ENCODE data around the gene FTH1. TPM values are rescaled to one million over a fixed set of nuclear protein-coding genes. Genes with fewer than 3 reads are reported as not detected.
"Not testable (repeated sequence)": the region's sequence is repeated elsewhere in the genome, so short reads cannot be mapped to it uniquely, and the experiment has no call there.

Gene FTH1
- total RNA-seq, 6 donors from 2014 or later = 2,996 to 4,693 (median 4,496) TPM

DNA sequence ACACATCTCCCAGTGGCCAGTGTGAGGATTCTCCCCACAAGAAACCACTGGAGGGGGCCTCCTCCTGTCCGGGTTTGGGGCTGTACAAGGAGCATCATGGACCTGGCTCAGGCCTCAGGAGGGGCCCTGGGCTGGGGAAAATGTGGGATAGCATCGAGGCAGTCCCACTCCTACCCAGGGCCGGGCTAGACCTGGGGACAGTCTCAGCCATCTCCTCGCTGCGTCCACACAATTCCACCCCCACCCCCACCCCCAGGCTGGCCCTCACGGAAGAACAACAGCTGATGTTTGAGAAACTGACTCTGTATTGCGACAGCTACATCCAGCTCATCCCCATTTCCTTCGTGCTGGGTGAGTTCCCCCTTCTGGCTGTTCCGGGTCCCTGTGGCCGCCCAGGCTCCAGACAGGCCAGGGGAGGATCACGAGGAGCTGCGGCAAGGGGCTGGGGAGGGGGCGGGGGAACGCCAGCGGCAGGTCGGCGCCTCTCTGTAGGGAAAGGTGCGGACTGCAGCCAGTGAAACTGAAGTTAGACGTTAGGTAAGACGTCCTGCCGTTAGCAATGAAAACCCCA, 12.5 kb downstream of the FTH1 start:
- Histone ChIP-seq H3K4me1 (peaks cover 16 to 24% (median 20%) of the 10 kb centered on the region in 4 donors), H3K27me3 (peaks cover 0 to 8% (median 2%) of the 10 kb centered on the region in 4 donors), H3K4me3 (peak overlapping the region; percentile 16 to 50 (median 47)), H3K36me3 (peaks cover 0 to 9% (median 0%) of the 10 kb centered on the region in 4 donors), H3K9me3 (no peaks in the 10 kb centered on the region), H3K27ac (peak overlapping the region; percentile 84 to 95 (median 92))
- peak; percentile 77 to 92 for ATAC-seq (ENCODE audit: low FRiP score in 2 of 2)
- TF ChIP-seq POLR2AphosphoS5 (IDR thresholded peaks at IDR 0.05) (peak; percentile 84 to 91), EP300 (IDR thresholded peaks at IDR 0.05) (peak in 1 of 4 donors; percentile 62), POLR2A (IDR thresholded peaks at IDR 0.05) (peak in 1 of 4 donors; percentile 54)
- TF ChIP-seq, protein P1, sequence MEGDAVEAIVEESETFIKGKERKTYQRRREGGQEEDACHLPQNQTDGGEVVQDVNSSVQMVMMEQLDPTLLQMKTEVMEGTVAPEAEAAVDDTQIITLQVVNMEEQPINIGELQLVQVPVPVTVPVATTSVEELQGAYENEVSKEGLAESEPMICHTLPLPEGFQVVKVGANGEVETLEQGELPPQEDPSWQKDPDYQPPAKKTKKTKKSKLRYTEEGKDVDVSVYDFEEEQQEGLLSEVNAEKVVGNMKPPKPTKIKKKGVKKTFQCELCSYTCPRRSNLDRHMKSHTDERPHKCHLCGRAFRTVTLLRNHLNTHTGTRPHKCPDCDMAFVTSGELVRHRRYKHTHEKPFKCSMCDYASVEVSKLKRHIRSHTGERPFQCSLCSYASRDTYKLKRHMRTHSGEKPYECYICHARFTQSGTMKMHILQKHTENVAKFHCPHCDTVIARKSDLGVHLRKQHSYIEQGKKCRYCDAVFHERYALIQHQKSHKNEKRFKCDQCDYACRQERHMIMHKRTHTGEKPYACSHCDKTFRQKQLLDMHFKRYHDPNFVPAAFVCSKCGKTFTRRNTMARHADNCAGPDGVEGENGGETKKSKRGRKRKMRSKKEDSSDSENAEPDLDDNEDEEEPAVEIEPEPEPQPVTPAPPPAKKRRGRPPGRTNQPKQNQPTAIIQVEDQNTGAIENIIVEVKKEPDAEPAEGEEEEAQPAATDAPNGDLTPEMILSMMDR (IDR thresholded peaks at IDR 0.05) = peak in 2 of 6 experiments; percentile 11 to 16
- 5% methylated on average over 14 to 21 of the region's 21 CpGs for WGBS, 2 donors
- DNase-seq = peak; percentile 84 to 87

DNA sequence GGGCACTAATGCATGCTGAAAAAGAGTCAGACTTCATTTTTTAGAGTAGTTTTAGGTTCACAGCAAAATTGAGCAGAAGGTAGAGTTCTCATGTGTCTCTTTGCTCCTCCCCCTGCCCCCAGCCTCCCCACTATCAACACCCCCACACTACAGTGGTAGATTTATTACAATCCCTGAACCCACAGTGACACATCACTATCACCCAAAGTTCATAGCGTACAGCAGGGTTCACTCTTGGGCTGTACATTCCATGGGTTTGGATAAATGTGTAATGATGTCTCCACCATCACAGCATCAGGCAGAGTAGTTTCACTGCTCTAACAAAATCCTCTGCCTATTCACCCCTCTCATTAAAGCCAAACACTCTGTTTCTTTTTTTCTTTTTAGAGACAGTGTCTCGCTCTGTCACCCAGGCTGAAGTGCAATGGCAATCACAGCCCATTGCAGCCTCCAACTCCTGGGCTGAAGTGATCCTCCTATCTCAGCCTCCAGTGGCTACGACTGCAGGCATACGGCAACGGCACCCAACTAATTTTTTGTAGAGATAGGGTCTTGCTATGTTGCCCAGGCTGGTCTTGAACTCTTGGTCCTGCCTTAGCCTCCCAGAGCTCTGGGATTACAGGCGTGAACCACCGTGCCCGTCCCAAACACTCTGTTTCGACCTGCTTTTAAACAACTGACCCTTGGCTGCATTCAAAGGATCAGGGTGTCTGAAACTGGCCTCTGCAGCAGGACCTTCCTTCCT, 13.2 kb downstream of the FTH1 start:
- Histone ChIP-seq H3K27ac (peak overlapping the region; percentile 84 to 95 (median 92)), H3K27me3 (peaks cover 0 to 8% (median 2%) of the 10 kb centered on the region in 4 donors), H3K9me3 (no peaks in the 10 kb centered on the region), H3K4me3 (peak overlapping the region in 1 of 4 donors; percentile 50), H3K36me3 (peaks cover 0 to 8% (median 0%) of the 10 kb centered on the region in 4 donors), H3K4me1 (peaks cover 16 to 26% (median 21%) of the 10 kb centered on the region in 4 donors)
- 94 to 98% methylated on average over 9 of the region's 9 CpGs for WGBS, 2 donors
- ATAC-seq (ENCODE audit: low FRiP score in 2 of 2) (no peak), DNase-seq (no peak)
- TF ChIP-seq EP300 (IDR thresholded peaks at IDR 0.05) = no peak
- TF ChIP-seq, protein P1 (IDR thresholded peaks at IDR 0.05) = no peak
- no peak for TF ChIP-seq POLR2A (IDR thresholded peaks at IDR 0.05)
- no peak for TF ChIP-seq POLR2AphosphoS5 (IDR thresholded peaks at IDR 0.05)

DNA sequence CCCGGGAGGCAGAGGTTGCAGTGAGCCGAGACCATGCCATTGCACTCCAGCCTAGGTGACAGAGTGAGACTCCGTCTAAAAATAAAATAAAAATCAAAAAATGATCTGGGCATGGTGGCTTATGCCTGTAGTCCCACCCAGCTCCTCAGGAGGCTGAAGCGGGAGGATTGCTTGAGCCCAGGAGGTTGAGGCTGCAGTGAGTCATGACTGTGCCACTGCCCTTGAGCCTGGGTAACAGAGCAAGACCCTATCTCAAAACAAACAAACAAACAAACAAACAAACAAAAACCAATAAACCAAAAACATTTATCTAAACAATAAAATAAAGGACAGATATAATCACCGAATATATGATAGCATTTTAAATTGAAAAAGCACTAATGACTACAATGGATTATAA, 13.8 kb downstream of the FTH1 start:
- 85 to 92% methylated on average over 5 of the region's 5 CpGs for WGBS, 2 donors
- not testable (repeated sequence) for ATAC-seq (ENCODE audit: low FRiP score in 2 of 2); DNase-seq

DNA sequence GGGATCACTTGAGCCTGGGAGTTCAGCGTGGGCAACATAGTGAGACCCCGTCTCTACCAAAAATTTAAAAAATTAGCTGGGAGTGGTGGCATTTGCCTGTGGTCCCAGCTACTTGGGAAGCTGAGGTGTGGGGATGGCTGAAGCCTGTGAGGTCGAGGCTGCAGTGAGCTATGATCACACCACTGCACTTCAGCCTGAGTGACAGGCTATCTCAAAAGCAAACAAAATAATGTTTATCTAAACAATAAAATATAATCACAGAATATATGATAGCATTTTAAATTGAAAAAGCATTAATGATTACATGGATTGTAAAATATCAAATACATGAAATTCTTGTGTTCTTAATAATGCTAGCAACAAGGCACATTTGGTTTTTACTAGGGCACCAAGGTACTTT, 14.6 kb downstream of the FTH1 start:
- TF ChIP-seq POLR2AphosphoS5 (IDR thresholded peaks at IDR 0.05) = no peak
- no peak for TF ChIP-seq POLR2A (IDR thresholded peaks at IDR 0.05)
- TF ChIP-seq, protein P1 (IDR thresholded peaks at IDR 0.05) = no peak
- no peak for TF ChIP-seq EP300 (IDR thresholded peaks at IDR 0.05)
- no peak overlapping the region for H3K4me3 ChIP-seq
- H3K27me3 ChIP-seq = peaks cover 0 to 8% (median 2%) of the 10 kb centered on the region in 4 donors
- H3K36me3 ChIP-seq = peaks cover 0 to under 1% (median 0%) of the 10 kb centered on the region in 4 donors
- no peak for ATAC-seq (ENCODE audit: low FRiP score in 2 of 2)
- 86 to 93% methylated on average over 3 of the region's 3 CpGs for WGBS, 2 donors
- no peak overlapping the region for H3K27ac ChIP-seq
- H3K9me3 ChIP-seq = no peaks in the 10 kb centered on the region
- H3K4me1 ChIP-seq = peaks cover 17 to 27% (median 21%) of the 10 kb centered on the region in 4 donors
- no peak for DNase-seq

More for the DNA sequence above, 13.8 kb downstream of the FTH1 start:
- not testable (repeated sequence) for H3K9me3 ChIP-seq, H3K27me3 ChIP-seq, H3K4me3 ChIP-seq, H3K36me3 ChIP-seq, H3K27ac ChIP-seq
- H3K4me1 ChIP-seq = peaks cover 16 to 27% (median 21%) of the 10 kb centered on the region in 4 donors

DNA sequence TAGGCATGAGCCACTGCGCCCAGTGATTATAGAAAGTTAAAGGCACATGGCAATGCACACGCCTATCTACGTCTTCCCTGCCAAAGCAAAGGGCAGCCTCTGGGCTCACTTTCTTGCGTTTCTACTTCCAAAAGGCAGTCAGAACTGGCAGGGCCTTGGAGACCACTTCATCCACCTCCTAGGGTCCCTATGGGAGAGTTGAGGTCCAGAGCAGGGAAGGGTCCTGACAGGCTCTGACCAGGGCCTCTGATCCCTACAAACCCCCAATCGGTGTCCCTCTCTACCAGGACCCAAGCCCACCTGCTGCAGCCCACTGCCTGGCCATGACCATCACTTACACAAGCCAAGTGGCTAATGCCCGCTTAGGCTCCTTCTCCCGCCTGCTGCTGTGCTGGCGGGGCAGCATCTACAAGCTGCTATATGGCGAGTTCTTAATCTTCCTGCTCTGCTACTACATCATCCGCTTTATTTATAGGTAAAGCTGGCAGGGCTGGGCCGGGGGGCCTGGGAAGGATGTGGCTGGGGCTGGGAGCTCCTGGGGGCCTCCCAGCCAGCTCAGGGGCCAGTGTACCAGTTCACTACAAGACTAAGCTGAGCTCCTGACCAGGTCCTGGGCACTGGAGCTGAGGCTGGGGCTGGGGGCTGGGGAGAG, 15.8 kb downstream of the FTH1 start:
- Histone ChIP-seq H3K27me3 (peaks cover 0 to 8% (median 2%) of the 10 kb centered on the region in 4 donors), H3K36me3 (no peaks in the 10 kb centered on the region), H3K4me1 (peaks cover 23 to 25% (median 25%) of the 10 kb centered on the region in 4 donors), H3K27ac (no peak overlapping the region), H3K4me3 (no peak overlapping the region), H3K9me3 (no peaks in the 10 kb centered on the region)
- ATAC-seq (ENCODE audit: low FRiP score in 2 of 2) = no peak
- WGBS, 2 donors = 93 to 95% methylated on average over 10 to 11 of the region's 11 CpGs
- peak in 1 of 2 donors; percentile 59 for DNase-seq
- TF ChIP-seq EP300 (IDR thresholded peaks at IDR 0.05) (no peak), POLR2A (IDR thresholded peaks at IDR 0.05) (no peak), POLR2AphosphoS5 (IDR thresholded peaks at IDR 0.05) (no peak)
- TF ChIP-seq, protein P1 (IDR thresholded peaks at IDR 0.05) = no peak

All from upper lobe of left lung (tissue), 6 donors.